IMR-90 (cell line): ENCODE data around the gene RNF175. TPM values are rescaled to one million over a fixed set of nuclear protein-coding genes. Genes with fewer than 3 reads are reported as not detected.

ENCODE experiments used
- ATAC-seq: fragments of 200-7000 bp; cut with Tn5 transposase; 2 replicates; pipeline ENCODE4 v1.9.1; 2020; ENCODE audit warnings: low read depth, mild to moderate bottlenecking, moderate library complexity
- BruUV-seq: library from RNA; stranded (reverse); fragments of 400-500 nt; replicated peaks from 2 replicates; lab custom pipeline; 2021; lab: Mats Ljungman, UMichigan
- CTCF ChIA-PET: fragments of 300-600 bp; formaldehyde crosslinking; extraction: SDS; loops from one replicate; lab custom pipeline; 2021; ENCODE audit warnings: antibody characterized with exemption; lab: Yijun Ruan, JAX
- POLR2A ChIA-PET: fragments of 300-600 bp; sonication (Branson Sonifier 250); formaldehyde crosslinking; loops from one replicate; lab custom pipeline; 2022; ENCODE audit warnings: antibody characterized with exemption; ENCODE audit not compliant: unreplicated experiment; lab: Charles Lee
- DNase-seq: peaks from one replicate; pipeline ENCODE4 v3.0.0; 2013
- H2AFZ ChIP-seq: replicated peaks from 2 replicates; pipeline ENCODE3; 2013; ENCODE audit warnings: low read length, mild to moderate bottlenecking; ENCODE audit not compliant: poor library complexity
- H2AK5ac ChIP-seq: 2 replicates; pipeline ENCODE4 v1.6.1; 2013; ENCODE audit warnings: low read depth, low read length, inconsistent platforms
- H2AK9ac ChIP-seq: replicated peaks from 2 replicates; pipeline ENCODE3; 2013; ENCODE audit warnings: mild to moderate bottlenecking, low read depth, low read length, moderate library complexity; ENCODE audit not compliant: poor library complexity
- H2BK120ac ChIP-seq: 2 replicates; pipeline ENCODE4 v1.6.1; 2013; ENCODE audit warnings: low read depth, low read length, inconsistent platforms
- H2BK15ac ChIP-seq: 3 replicates; pipeline ENCODE4 v1.6.1; 2013; ENCODE audit warnings: low read depth, low read length, inconsistent platforms
- H2BK20ac ChIP-seq: 2 replicates; pipeline ENCODE4 v1.6.1; 2013; ENCODE audit warnings: low read depth, mild to moderate bottlenecking, inconsistent platforms, low read length, moderate library complexity
- H2BK5ac ChIP-seq: 2 replicates; pipeline ENCODE4 v1.6.1; 2013; ENCODE audit warnings: mild to moderate bottlenecking, low read depth, low read length, inconsistent platforms; ENCODE audit not compliant: poor library complexity, severe bottlenecking
- H3K14ac ChIP-seq: replicated peaks from 2 replicates; pipeline ENCODE4 v1.6.1; 2013; ENCODE audit warnings: low read depth, low read length, inconsistent platforms
- H3K18ac ChIP-seq: 2 replicates; pipeline ENCODE4 v1.6.1; 2013; ENCODE audit warnings: low read depth, low read length, control low read depth
- H3K23ac ChIP-seq: 2 replicates; pipeline ENCODE4 v1.6.1; 2013; ENCODE audit warnings: low read depth, low read length, inconsistent platforms
- H3K27ac ChIP-seq: 2 replicates; pipeline ENCODE4 v1.5.1; 2013; ENCODE audit warnings: mild to moderate bottlenecking, control low read depth, low read length; ENCODE audit not compliant: insufficient read depth
- H3K27me3 ChIP-seq: 2 replicates; pipeline ENCODE4 v1.6.1; 2013; ENCODE audit warnings: low read length; ENCODE audit not compliant: control insufficient read depth, insufficient read depth
- H3K36me3 ChIP-seq: 2 replicates; pipeline ENCODE4 v1.6.1; 2013; ENCODE audit warnings: low read length, mixed read lengths; ENCODE audit not compliant: control insufficient read depth, insufficient read depth
- H3K4ac ChIP-seq: 2 replicates; pipeline ENCODE4 v1.6.1; 2013; ENCODE audit warnings: low read depth, low read length, inconsistent platforms
- H3K4me1 ChIP-seq: 2 replicates; pipeline ENCODE4 v1.6.1; 2013; ENCODE audit warnings: low read length, mixed read lengths; ENCODE audit not compliant: control insufficient read depth, insufficient read depth
- H3K4me2 ChIP-seq: 2 replicates; pipeline ENCODE4 v1.6.1; 2013; ENCODE audit warnings: low read depth, mild to moderate bottlenecking, control low read depth, low read length, moderate library complexity
- H3K4me3 ChIP-seq: 2 replicates; pipeline ENCODE4 v1.5.1; 2013; ENCODE audit warnings: low read depth, mild to moderate bottlenecking, control low read depth, low read length, moderate library complexity; ENCODE audit not compliant: insufficient read depth
- H3K56ac ChIP-seq: 2 replicates; pipeline ENCODE4 v1.6.1; 2013; ENCODE audit warnings: low read length, inconsistent platforms; ENCODE audit not compliant: insufficient read depth; ENCODE audit errors: extremely low read depth
- H3K79me1 ChIP-seq, 2 experiments: 2 replicates each; pipeline ENCODE4 v1.6.1; 2013; ENCODE audit warnings: low read length in 2 of 2, inconsistent platforms in 1 of 2, low read depth in 1 of 2
- H3K9ac ChIP-seq: 2 replicates; pipeline ENCODE4 v1.6.1; 2013; ENCODE audit warnings: low read depth, low read length, control low read depth
- H3K9me1 ChIP-seq: 2 replicates; pipeline ENCODE4 v1.6.1; 2013; ENCODE audit warnings: low read length, inconsistent platforms; ENCODE audit not compliant: insufficient read depth
- H3K9me3 ChIP-seq: 2 replicates; pipeline ENCODE4 v1.6.1; 2013; ENCODE audit warnings: low read length; ENCODE audit not compliant: control insufficient read depth, insufficient read depth
- H4K20me1 ChIP-seq: 2 replicates; pipeline ENCODE4 v1.6.1; 2013; ENCODE audit warnings: low read length, inconsistent platforms; ENCODE audit not compliant: insufficient read depth
- H4K5ac ChIP-seq: 2 replicates; pipeline ENCODE4 v1.6.1; 2013; ENCODE audit warnings: mild to moderate bottlenecking, low read depth, low read length, control low read depth
- H4K8ac ChIP-seq, 2 experiments: 2 replicates each; pipeline ENCODE4 v1.6.1; 2013; ENCODE audit warnings: low read depth in 2 of 2, low read length in 2 of 2, control low read depth in 1 of 2, inconsistent platforms in 1 of 2
- H4K91ac ChIP-seq: 2 replicates; pipeline ENCODE4 v1.6.1; 2013; ENCODE audit warnings: low read depth, low read length, inconsistent platforms; ENCODE audit not compliant: insufficient read depth
- BHLHE40 ChIP-seq: fragments of 150-350 bp; IDR thresholded peaks from 2 replicates; pipeline ENCODE4 v1.6.1; 2016; ENCODE audit warnings: mild to moderate bottlenecking, low read depth, low read length
- CEBPB ChIP-seq: IDR thresholded peaks from 2 replicates; pipeline ENCODE4 v1.6.1; 2012; ENCODE audit warnings: low read depth, low read length, improper control_type of control experiment
- CHD1 ChIP-seq: IDR thresholded peaks from 2 replicates; pipeline ENCODE4 v1.6.1; 2012; ENCODE audit warnings: low read depth, low read length, improper control_type of control experiment
- FOS ChIP-seq: fragments of 150-350 bp; IDR thresholded peaks from 2 replicates; pipeline ENCODE4 v1.6.1; 2016; ENCODE audit warnings: low read depth, low read length
- MAFK ChIP-seq: IDR thresholded peaks from 2 replicates; pipeline ENCODE4 v1.6.1; 2012; ENCODE audit warnings: low read depth, low read length, improper control_type of control experiment
- MAZ ChIP-seq: IDR thresholded peaks from 2 replicates; pipeline ENCODE4 v1.6.1; 2012; ENCODE audit warnings: low read depth, mild to moderate bottlenecking, low read length, improper control_type of control experiment, moderate library complexity, borderline replicate concordance
- MXI1 ChIP-seq: IDR thresholded peaks from 2 replicates; pipeline ENCODE4 v1.6.1; 2012; ENCODE audit warnings: low read depth, mild to moderate bottlenecking, low read length, moderate library complexity, borderline replicate concordance
- NFE2L2 ChIP-seq: fragments of 150-350 bp; IDR thresholded peaks from 2 replicates; pipeline ENCODE4 v1.6.1; 2016; ENCODE audit warnings: low read depth, mild to moderate bottlenecking, low read length
- POLR2A ChIP-seq: IDR thresholded peaks from 2 replicates; pipeline ENCODE4 v1.6.1; 2012; ENCODE audit warnings: mild to moderate bottlenecking, low read depth, low read length
- RAD21 ChIP-seq: IDR thresholded peaks from 2 replicates; pipeline ENCODE4 v1.6.1; 2012; ENCODE audit warnings: low read length, improper control_type of control experiment
- RCOR1 ChIP-seq: IDR thresholded peaks from 2 replicates; pipeline ENCODE4 v1.6.1; 2012; ENCODE audit warnings: mild to moderate bottlenecking, low read length, improper control_type of control experiment; ENCODE audit not compliant: insufficient replicate concordance
- RFX5 ChIP-seq: IDR thresholded peaks from 2 replicates; pipeline ENCODE4 v1.8.0; 2012; ENCODE audit warnings: low read depth, mild to moderate bottlenecking, low read length, moderate library complexity
- SMC3 ChIP-seq: fragments of 150-350 bp; IDR thresholded peaks from 2 replicates; pipeline ENCODE4 v1.6.1; 2016; ENCODE audit warnings: low read depth, mild to moderate bottlenecking, antibody characterized with exemption, low read length, moderate library complexity
- WGBS, 2 experiments: methylation state at CpG; one replicate each; pipeline versions ENCODE4 v1.1.5 to v1.1.7; 2013; ENCODE audit warnings: missing lambda C conversion rate in 2 of 2; ENCODE audit not compliant: insufficient read length in 1 of 2; ENCODE audit errors: extremely low coverage in 2 of 2; 5-methylcytosine and 5-hydroxymethylcytosine counted together
- dilution Hi-C: fragments of 300-500 bp; cut with HindIII; formaldehyde crosslinking; loops from one replicate; pipeline ENCODE4 v1.14.3; 2018; ENCODE audit warnings: low sequenced_read_pairs; ENCODE audit not compliant: unreplicated experiment
- in situ Hi-C: fragments of 300-500 bp; cut with MboI; formaldehyde crosslinking; loops from 3 replicates; pipeline ENCODE4 v1.14.3; 2019; ENCODE audit warnings: low sequenced_read_pairs, inconsistent platforms, mixed read lengths
- intact Hi-C: fragments of 100-400 bp; cut with micrococcal nuclease; formaldehyde crosslinking; loops from 2 replicates; pipeline ENCODE4 v1.10.0; 2022
- polyA plus RNA-seq, 3 experiments: library from polyadenylated mRNA; depleted of rRNA; stranded (reverse); fragments of >200 nt; gene quantifications; 2 replicates each; pipeline ENCODE4 v1.2.3, GENCODE V29; 2012; ENCODE audit warnings: low replicate concordance in 1 of 3
- total RNA-seq: library from RNA; depleted of rRNA; stranded (reverse); fragments of >200 nt; gene quantifications from 2 replicates; pipeline ENCODE4 v1.2.3, GENCODE V29; 2012
- TF ChIP-seq, protein P1 (sequence below): fragments of 150-350 bp; IDR thresholded peaks from 2 replicates; pipeline ENCODE4 v1.6.1; 2016; ENCODE audit warnings: low read depth, mild to moderate bottlenecking, low read length, moderate library complexity, borderline replicate concordance
- TF ChIP-seq, protein P2 (sequence below): fragments of 150-350 bp; IDR thresholded peaks from 2 replicates; pipeline ENCODE4 v1.6.1; 2017; ENCODE audit warnings: mild to moderate bottlenecking, antibody characterized with exemption, low read length, low read depth
- TF ChIP-seq, protein P3 (sequence below): conservative IDR thresholded peaks from 2 replicates; pipeline ENCODE4 v1.5.1; 2012; ENCODE audit warnings: mild to moderate bottlenecking, low read depth, low read length, improper control_type of control experiment

Gene RNF175
- total and polyA plus RNA-seq, 2 of the 4 experiments (the other 2 are of a cell fraction) = not detected

DNA sequence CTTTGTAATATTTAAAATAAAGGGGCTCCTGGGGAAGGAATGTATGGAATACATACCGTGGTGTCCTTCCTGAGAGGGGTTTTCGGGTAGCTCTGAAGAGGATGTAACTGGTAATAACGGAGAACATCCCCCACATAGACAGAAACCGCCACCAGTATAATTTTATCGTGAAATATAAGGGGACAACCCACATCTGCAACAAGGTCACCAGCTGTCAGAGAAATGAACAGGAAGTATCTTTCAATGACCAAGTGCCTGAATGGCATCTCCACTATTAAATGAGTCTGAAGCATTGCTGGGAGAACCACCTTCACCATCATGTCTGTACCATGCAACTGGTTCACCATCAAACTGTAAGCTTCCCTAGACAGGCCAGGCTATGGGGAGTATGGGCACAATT lies 31.7 kb downstream of the RNF175 start:
- no peaks in the 10 kb centered on the region for H4K20me1 ChIP-seq
- H4K8ac ChIP-seq = no peak overlapping the region
- H2AFZ ChIP-seq = no peak overlapping the region
- no peak for TF ChIP-seq CEBPB
- TF ChIP-seq MAFK = no peak
- no peak for TF ChIP-seq RCOR1
- no peak for TF ChIP-seq FOS
- no peak for TF ChIP-seq MAZ
- no peak for TF ChIP-seq SMC3
- TF ChIP-seq, protein P1, sequence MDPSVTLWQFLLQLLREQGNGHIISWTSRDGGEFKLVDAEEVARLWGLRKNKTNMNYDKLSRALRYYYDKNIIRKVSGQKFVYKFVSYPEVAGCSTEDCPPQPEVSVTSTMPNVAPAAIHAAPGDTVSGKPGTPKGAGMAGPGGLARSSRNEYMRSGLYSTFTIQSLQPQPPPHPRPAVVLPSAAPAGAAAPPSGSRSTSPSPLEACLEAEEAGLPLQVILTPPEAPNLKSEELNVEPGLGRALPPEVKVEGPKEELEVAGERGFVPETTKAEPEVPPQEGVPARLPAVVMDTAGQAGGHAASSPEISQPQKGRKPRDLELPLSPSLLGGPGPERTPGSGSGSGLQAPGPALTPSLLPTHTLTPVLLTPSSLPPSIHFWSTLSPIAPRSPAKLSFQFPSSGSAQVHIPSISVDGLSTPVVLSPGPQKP = no peak
- no peak for TF ChIP-seq NFE2L2
- TF ChIP-seq CHD1 = no peak
- TF ChIP-seq, protein P2, sequence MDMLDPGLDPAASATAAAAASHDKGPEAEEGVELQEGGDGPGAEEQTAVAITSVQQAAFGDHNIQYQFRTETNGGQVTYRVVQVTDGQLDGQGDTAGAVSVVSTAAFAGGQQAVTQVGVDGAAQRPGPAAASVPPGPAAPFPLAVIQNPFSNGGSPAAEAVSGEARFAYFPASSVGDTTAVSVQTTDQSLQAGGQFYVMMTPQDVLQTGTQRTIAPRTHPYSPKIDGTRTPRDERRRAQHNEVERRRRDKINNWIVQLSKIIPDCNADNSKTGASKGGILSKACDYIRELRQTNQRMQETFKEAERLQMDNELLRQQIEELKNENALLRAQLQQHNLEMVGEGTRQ = no peak
- no peak for TF ChIP-seq MXI1
- no peak for TF ChIP-seq POLR2A
- no peak for TF ChIP-seq BHLHE40
- TF ChIP-seq RFX5 = no peak
- TF ChIP-seq, protein P3, sequence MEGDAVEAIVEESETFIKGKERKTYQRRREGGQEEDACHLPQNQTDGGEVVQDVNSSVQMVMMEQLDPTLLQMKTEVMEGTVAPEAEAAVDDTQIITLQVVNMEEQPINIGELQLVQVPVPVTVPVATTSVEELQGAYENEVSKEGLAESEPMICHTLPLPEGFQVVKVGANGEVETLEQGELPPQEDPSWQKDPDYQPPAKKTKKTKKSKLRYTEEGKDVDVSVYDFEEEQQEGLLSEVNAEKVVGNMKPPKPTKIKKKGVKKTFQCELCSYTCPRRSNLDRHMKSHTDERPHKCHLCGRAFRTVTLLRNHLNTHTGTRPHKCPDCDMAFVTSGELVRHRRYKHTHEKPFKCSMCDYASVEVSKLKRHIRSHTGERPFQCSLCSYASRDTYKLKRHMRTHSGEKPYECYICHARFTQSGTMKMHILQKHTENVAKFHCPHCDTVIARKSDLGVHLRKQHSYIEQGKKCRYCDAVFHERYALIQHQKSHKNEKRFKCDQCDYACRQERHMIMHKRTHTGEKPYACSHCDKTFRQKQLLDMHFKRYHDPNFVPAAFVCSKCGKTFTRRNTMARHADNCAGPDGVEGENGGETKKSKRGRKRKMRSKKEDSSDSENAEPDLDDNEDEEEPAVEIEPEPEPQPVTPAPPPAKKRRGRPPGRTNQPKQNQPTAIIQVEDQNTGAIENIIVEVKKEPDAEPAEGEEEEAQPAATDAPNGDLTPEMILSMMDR = no peak
- no peak for TF ChIP-seq RAD21
- H4K91ac ChIP-seq = no peak overlapping the region
- H3K27ac ChIP-seq = no peak overlapping the region
- H3K4me2 ChIP-seq = no peak overlapping the region
- H3K27me3 ChIP-seq = no peaks in the 10 kb centered on the region
- no peak overlapping the region for H3K9ac ChIP-seq
- H2BK15ac ChIP-seq = no peak overlapping the region
- dilution Hi-C loops = no loop called here
- ATAC-seq (no peak), DNase-seq (no peak)
- BruUV-seq = no TSS peak
- no peaks in the 10 kb centered on the region for H3K9me1 ChIP-seq
- H2BK5ac ChIP-seq = no peak overlapping the region
- no peak overlapping the region for H3K18ac ChIP-seq
- H3K14ac ChIP-seq = no peak overlapping the region
- CTCF ChIA-PET = no interaction called here
- H3K36me3 ChIP-seq = no peaks in the 10 kb centered on the region
- intact Hi-C loops = no loop called here
- no peak overlapping the region for H4K5ac ChIP-seq
- POLR2A ChIA-PET = no interaction called here
- no peak overlapping the region for H2AK9ac ChIP-seq
- H3K79me1 ChIP-seq = no peaks in the 10 kb centered on the region
- no peak overlapping the region for H2AK5ac ChIP-seq
- H3K9me3 ChIP-seq = no peaks in the 10 kb centered on the region
- in situ Hi-C loops = no loop called here
- no CpG with 5 or more reads among the region's 5 CpGs for WGBS, 2 experiments
- H2BK120ac ChIP-seq = no peak overlapping the region
- H3K4ac ChIP-seq = no peak overlapping the region
- no peak overlapping the region for H3K23ac ChIP-seq
- no peak overlapping the region for H2BK20ac ChIP-seq
- H3K56ac ChIP-seq = no peak overlapping the region
- no peaks in the 10 kb centered on the region for H3K4me1 ChIP-seq
- H3K4me3 ChIP-seq = no peak overlapping the region
